Vagina (tissue), 2 donors: ENCODE data around the gene KRTAP10-3.

ENCODE experiments used
- CTCF ChIP-seq, 3 experiments: fragments of 450-650 bp in 2 of 3; fragments of 200-600 bp in 1 of 3; sonication (generic) in 1 of 3; IDR thresholded peaks; one replicate each; pipeline ENCODE4 v1.5.1; 2017 to 2019; ENCODE audit warnings: antibody characterized with exemption in 3 of 3, mild to moderate bottlenecking in 2 of 3, moderate library complexity in 2 of 3
- POLR2A ChIP-seq, 2 donors: fragments of 450-650 bp; IDR thresholded peaks; one replicate each; pipeline ENCODE4 v1.6.1; 2017; ENCODE audit warnings: antibody characterized with exemption in 2 of 2, mild to moderate bottlenecking in 2 of 2, moderate library complexity in 2 of 2
- POLR2AphosphoS5 ChIP-seq, 2 donors: sonication (generic); formaldehyde crosslinking; IDR thresholded peaks; one replicate each; pipeline ENCODE4 v1.9.0; 2017; ENCODE audit warnings: antibody characterized with exemption in 2 of 2, mild to moderate bottlenecking in 2 of 2, low read depth in 1 of 2; ENCODE audit not compliant: insufficient read depth in 1 of 2

DNA sequence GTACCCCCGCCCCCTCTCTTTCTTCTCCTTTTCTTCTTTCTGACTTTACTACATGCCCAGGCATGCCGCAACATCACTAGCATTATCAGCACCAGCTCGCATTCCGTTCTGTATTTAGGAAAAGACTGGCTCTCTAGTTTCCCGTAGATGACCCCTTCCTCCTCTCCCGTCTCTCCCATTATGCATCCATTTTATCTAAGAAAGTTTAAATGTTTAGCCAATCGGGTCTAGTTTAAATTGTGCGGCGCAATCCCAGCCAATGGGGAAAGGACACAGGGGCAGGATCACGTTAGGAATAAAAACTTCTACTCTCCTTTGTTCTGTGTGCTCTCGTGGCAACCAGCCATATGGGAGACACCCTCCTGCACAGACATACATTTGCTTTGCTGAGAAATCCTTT lies 39.5 kb upstream of the KRTAP10-3 start:
- TF ChIP-seq POLR2A (IDR thresholded peaks at IDR 0.05) (no peak), CTCF (IDR thresholded peaks at IDR 0.05) (no peak), POLR2AphosphoS5 (IDR thresholded peaks at IDR 0.05; ENCODE audit: insufficient read depth in 1 of 2, low read depth in 1 of 2) (no peak)
